Astrocyte (in vitro differentiated cells and primary cell): Measurements from ENCODE around the gene SPATA17. TPM values are rescaled to one million over a fixed set of nuclear protein-coding genes. Genes with fewer than 3 reads are reported as not detected.

Source experiments
- DNase-seq: peaks from one replicate; pipeline ENCODE4 v3.0.0-alpha.2; 2010; ENCODE audit warnings: low read depth
- FAIRE-seq: peaks from 2 replicates; lab custom pipeline; 2011; peaks lifted over from hg19 to GRCh38; lab: Jason Lieb, UNC
- H2AFZ ChIP-seq: 2 replicates; pipeline ENCODE4 v1.6.0; 2012; ENCODE audit warnings: low read depth, low read length, inconsistent platforms
- H3K27ac ChIP-seq: 2 replicates; pipeline ENCODE4 v1.5.1; 2011; ENCODE audit warnings: low read depth, low read length, inconsistent platforms
- H3K27me3 ChIP-seq: 2 replicates; pipeline ENCODE4 v1.6.0; 2011; ENCODE audit warnings: low read length, inconsistent platforms; ENCODE audit not compliant: insufficient read depth
- H3K36me3 ChIP-seq: 2 replicates; pipeline ENCODE4 v1.5.1; 2011; ENCODE audit warnings: low read length, inconsistent platforms; ENCODE audit not compliant: insufficient read depth
- H3K4me1 ChIP-seq: 2 replicates; pipeline ENCODE4 v1.5.1; 2011; ENCODE audit warnings: low read length, inconsistent platforms; ENCODE audit not compliant: insufficient read depth
- H3K4me2 ChIP-seq: 2 replicates; pipeline ENCODE4 v1.6.0; 2012; ENCODE audit warnings: low read length, inconsistent platforms
- H3K4me3 ChIP-seq: 2 replicates; pipeline ENCODE4 v1.5.1; 2011; ENCODE audit warnings: low read depth, mild to moderate bottlenecking, low read length, inconsistent platforms; ENCODE audit not compliant: insufficient read depth
- H3K79me2 ChIP-seq: 2 replicates; pipeline ENCODE4 v1.6.0; 2012; ENCODE audit warnings: mild to moderate bottlenecking, low read length, inconsistent platforms; ENCODE audit not compliant: insufficient read depth
- H3K9ac ChIP-seq: 2 replicates; pipeline ENCODE4 v1.6.0; 2012; ENCODE audit warnings: mild to moderate bottlenecking, low read length, inconsistent platforms
- H3K9me3 ChIP-seq: 2 replicates; pipeline ENCODE4 v1.5.1; 2012; ENCODE audit warnings: low read depth, mild to moderate bottlenecking, low read length, inconsistent platforms; ENCODE audit not compliant: insufficient read depth
- H4K20me1 ChIP-seq: 2 replicates; pipeline ENCODE4 v1.6.0; 2012; ENCODE audit warnings: low read length, inconsistent platforms; ENCODE audit not compliant: insufficient read depth
- H3K27ac Mint-ChIP-seq: one replicate; pipeline ENCODE4 v1.8.0; 2021; ENCODE audit warnings: mild to moderate bottlenecking, mixed read lengths; ENCODE audit not compliant: unreplicated experiment
- H3K27me3 Mint-ChIP-seq: one replicate; pipeline ENCODE4 v1.8.0; 2021; ENCODE audit warnings: low read depth, mixed read lengths; ENCODE audit not compliant: unreplicated experiment
- H3K36me3 Mint-ChIP-seq: one replicate; pipeline ENCODE4 v1.8.0; 2021; ENCODE audit warnings: low read depth, mixed read lengths; ENCODE audit not compliant: unreplicated experiment
- H3K4me1 Mint-ChIP-seq: one replicate; pipeline ENCODE4 v1.8.0; 2021; ENCODE audit warnings: low read depth, mixed read lengths; ENCODE audit not compliant: unreplicated experiment
- H3K4me3 Mint-ChIP-seq: one replicate; pipeline ENCODE4 v1.8.0; 2021; ENCODE audit warnings: mild to moderate bottlenecking, moderate library complexity, mixed read lengths; ENCODE audit not compliant: unreplicated experiment
- H3K9me3 Mint-ChIP-seq: one replicate; pipeline ENCODE4 v1.8.0; 2021; ENCODE audit warnings: mild to moderate bottlenecking, mixed read lengths; ENCODE audit not compliant: unreplicated experiment
- EZH2 ChIP-seq: IDR thresholded peaks from 2 replicates; pipeline ENCODE4 v1.6.1; 2012; ENCODE audit warnings: mild to moderate bottlenecking, low read length, inconsistent platforms; ENCODE audit not compliant: insufficient read depth
- total RNA-seq: library from RNA; stranded (reverse); gene quantifications from 2 replicates; pipeline ENCODE4 v1.2.1, GENCODE V29; 2021
- TF ChIP-seq, protein P1 (sequence below): IDR thresholded peaks from 2 replicates; pipeline ENCODE4 v1.5.1; 2011; ENCODE audit warnings: low read depth, mild to moderate bottlenecking, inconsistent platforms, low read length, moderate library complexity; ENCODE audit not compliant: insufficient read depth

Gene SPATA17
- total RNA-seq, 1 donor from 2014 or later, result 1.3 TPM

DNA sequence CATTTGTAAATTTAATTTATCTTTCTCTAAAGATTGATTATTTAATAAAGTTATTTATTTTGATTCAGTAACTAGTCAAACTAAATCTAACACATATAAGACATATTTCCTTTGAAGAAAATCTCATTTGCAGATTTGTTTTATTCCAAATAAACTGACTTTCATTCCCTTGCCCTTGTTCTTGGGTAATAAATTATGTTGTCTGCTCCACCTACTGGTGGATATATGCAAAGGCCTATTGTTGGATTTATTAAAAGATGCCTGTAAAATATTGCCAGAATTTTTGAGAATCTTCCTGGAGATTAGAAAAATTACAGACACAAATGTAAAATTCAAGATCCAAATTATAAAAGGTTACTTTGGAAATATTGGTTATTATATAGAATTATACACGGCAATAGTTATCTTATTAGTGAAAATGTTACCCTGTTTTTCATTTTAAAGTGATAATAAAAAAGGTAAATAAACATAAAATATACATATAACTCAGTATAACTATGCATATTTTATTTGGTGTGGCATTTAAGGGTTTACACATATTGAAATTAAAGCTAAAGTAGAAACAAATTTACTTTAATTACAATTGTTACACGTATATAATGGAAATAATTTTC lies 116.1 kb downstream of the SPATA17 start:
- FAIRE-seq, result no peak
- no peak overlapping the region for H3K9ac ChIP-seq
- no peak overlapping the region for H3K4me3 Mint-ChIP-seq
- no peak overlapping the region for H3K27ac ChIP-seq
- peak; percentile 13 for DNase-seq
- H3K36me3 ChIP-seq, result no peaks in the 10 kb centered on the region
- no peak overlapping the region for H3K4me3 ChIP-seq
- H3K4me2 ChIP-seq, result no peak overlapping the region
- no peak for TF ChIP-seq EZH2
- TF ChIP-seq, protein P1, sequence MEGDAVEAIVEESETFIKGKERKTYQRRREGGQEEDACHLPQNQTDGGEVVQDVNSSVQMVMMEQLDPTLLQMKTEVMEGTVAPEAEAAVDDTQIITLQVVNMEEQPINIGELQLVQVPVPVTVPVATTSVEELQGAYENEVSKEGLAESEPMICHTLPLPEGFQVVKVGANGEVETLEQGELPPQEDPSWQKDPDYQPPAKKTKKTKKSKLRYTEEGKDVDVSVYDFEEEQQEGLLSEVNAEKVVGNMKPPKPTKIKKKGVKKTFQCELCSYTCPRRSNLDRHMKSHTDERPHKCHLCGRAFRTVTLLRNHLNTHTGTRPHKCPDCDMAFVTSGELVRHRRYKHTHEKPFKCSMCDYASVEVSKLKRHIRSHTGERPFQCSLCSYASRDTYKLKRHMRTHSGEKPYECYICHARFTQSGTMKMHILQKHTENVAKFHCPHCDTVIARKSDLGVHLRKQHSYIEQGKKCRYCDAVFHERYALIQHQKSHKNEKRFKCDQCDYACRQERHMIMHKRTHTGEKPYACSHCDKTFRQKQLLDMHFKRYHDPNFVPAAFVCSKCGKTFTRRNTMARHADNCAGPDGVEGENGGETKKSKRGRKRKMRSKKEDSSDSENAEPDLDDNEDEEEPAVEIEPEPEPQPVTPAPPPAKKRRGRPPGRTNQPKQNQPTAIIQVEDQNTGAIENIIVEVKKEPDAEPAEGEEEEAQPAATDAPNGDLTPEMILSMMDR, result peak; percentile 80
- no peaks in the 10 kb centered on the region for H3K27me3 ChIP-seq
- no peaks in the 10 kb centered on the region for H3K4me1 Mint-ChIP-seq
- H3K27ac Mint-ChIP-seq, result no peak overlapping the region
- H4K20me1 ChIP-seq, result no peaks in the 10 kb centered on the region
- H3K4me1 ChIP-seq, result no peaks in the 10 kb centered on the region
- no peaks in the 10 kb centered on the region for H3K9me3 ChIP-seq
- no peak overlapping the region for H2AFZ ChIP-seq
- H3K79me2 ChIP-seq, result no peaks in the 10 kb centered on the region
- no peaks in the 10 kb centered on the region for H3K9me3 Mint-ChIP-seq
- H3K27me3 Mint-ChIP-seq, result no peaks in the 10 kb centered on the region
- no peaks in the 10 kb centered on the region for H3K36me3 Mint-ChIP-seq

DNA sequence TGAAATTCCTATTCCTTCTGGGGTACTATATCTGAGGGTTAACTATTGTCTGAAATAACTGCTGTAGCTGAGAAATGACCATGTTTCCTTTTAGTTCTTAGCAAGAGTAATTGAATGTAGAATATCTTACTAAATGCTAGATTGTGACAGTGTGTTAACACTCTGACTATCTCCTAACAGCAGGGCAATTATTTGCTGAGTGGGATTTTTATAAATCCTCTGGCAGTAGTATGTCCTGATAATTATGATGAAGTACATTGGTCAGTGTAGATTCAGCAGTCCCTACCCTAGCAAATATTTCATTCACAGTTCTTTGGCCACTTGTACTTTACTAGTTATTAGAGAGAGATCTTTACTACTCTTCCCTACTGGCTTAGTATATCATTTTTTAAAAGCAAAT lies 138.6 kb downstream of the SPATA17 start:
- H3K27ac ChIP-seq, result no peak overlapping the region
- no peaks in the 10 kb centered on the region for H4K20me1 ChIP-seq
- no peak overlapping the region for H3K4me3 ChIP-seq
- H3K27me3 ChIP-seq, result no peaks in the 10 kb centered on the region
- no peaks in the 10 kb centered on the region for H3K4me1 Mint-ChIP-seq
- no peaks in the 10 kb centered on the region for H3K27me3 Mint-ChIP-seq
- DNase-seq (no peak), FAIRE-seq (no peak)
- H3K9me3 ChIP-seq, result no peaks in the 10 kb centered on the region
- TF ChIP-seq, protein P1, result no peak
- no peak for TF ChIP-seq EZH2
- no peak overlapping the region for H3K9ac ChIP-seq
- H3K36me3 ChIP-seq, result no peaks in the 10 kb centered on the region
- no peak overlapping the region for H3K27ac Mint-ChIP-seq
- no peaks in the 10 kb centered on the region for H3K79me2 ChIP-seq
- H3K36me3 Mint-ChIP-seq, result no peaks in the 10 kb centered on the region
- no peak overlapping the region for H2AFZ ChIP-seq
- no peak overlapping the region for H3K4me3 Mint-ChIP-seq
- H3K4me1 ChIP-seq, result no peaks in the 10 kb centered on the region
- H3K9me3 Mint-ChIP-seq, result no peaks in the 10 kb centered on the region
- no peak overlapping the region for H3K4me2 ChIP-seq

DNA sequence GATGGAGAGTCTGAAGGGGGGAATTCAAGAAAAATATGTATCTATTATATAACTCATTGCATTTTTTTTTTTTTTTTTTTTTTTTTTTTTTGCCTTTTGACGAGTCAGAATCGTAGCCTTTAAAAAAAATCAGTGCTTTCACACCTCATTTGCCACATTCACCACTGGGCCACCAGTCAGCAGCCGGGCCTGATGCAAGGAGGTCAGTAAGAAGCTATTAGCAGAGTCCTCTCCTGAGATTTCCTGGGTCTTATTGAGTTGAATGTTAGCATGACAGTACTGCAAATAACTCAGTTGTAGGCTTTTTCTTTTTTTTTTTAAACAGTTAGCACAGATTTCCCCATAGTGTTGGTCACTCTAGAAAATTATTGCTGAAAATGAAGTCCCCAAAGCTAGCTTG lies 139.8 kb downstream of the SPATA17 start:
- Histone ChIP-seq H3K36me3 (no peaks in the 10 kb centered on the region), H2AFZ (no peak overlapping the region), H3K9ac (no peak overlapping the region), H3K9me3 (no peaks in the 10 kb centered on the region), H3K27me3 (no peaks in the 10 kb centered on the region), H3K4me3 (no peak overlapping the region), H4K20me1 (no peaks in the 10 kb centered on the region), H3K27ac (no peak overlapping the region), H3K4me1 (no peaks in the 10 kb centered on the region), H3K4me2 (no peak overlapping the region), H3K79me2 (no peaks in the 10 kb centered on the region)
- H3K4me3 Mint-ChIP-seq, result no peak overlapping the region
- H3K27me3 Mint-ChIP-seq, result no peaks in the 10 kb centered on the region
- H3K4me1 Mint-ChIP-seq, result no peaks in the 10 kb centered on the region
- DNase-seq (no peak), FAIRE-seq (no peak)
- no peak overlapping the region for H3K27ac Mint-ChIP-seq
- TF ChIP-seq EZH2, result no peak
- TF ChIP-seq, protein P1, result no peak
- no peaks in the 10 kb centered on the region for H3K36me3 Mint-ChIP-seq
- no peaks in the 10 kb centered on the region for H3K9me3 Mint-ChIP-seq
